Hematopoietic multipotent progenitor cell treated with erythropoietin and hydrocortisone succinate and interleukin-3 and kit ligand, for 8 days (in vitro differentiated cells): Measurements from ENCODE around the gene CEACAM4.

Source experiments
- DNase-seq: peaks from one replicate; pipeline ENCODE4 v3.0.0-alpha.2; 2015

The CEACAM4 gene

GRCh38 chr19:41616792-41617621, 9.9 kb downstream of the CEACAM4 start:
- peak; percentile 28 for DNase-seq

DNA sequence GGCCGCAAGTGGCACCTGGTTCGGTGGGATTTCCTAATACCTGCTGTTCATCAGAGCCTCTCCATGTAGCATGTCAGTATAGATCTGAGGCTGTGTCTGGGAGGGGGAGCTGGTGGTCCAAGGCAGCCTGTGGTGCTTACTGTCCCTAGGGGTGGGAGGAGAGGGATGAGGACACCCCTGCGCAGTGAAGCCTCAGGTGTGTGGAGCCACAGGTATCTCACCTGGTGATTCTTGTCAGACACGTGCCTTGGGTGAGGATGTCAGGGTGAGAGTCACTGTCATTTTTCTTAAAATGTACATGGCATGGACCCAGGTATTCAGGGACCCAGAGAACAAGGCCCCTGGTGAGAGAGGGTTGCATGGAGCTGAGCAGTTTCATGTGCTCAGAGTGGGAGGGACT, 11.7 kb downstream of the CEACAM4 start:
- no peak for DNase-seq

GRCh38 chr19:41612483-41612882, 14.4 kb downstream of the CEACAM4 start:
- DNase-seq = no peak

GRCh38 chr19:41610789-41611188, 16.1 kb downstream of the CEACAM4 start:
- no peak for DNase-seq

- no peak for DNase-seq
These were observed 19.2 kb downstream of the CEACAM4 start for GRCh38 chr19:41607668-41608067.

GRCh38 chr19:41606215-41606837, 20.5 kb downstream of the CEACAM4 start:
- DNase-seq = no peak

DNA sequence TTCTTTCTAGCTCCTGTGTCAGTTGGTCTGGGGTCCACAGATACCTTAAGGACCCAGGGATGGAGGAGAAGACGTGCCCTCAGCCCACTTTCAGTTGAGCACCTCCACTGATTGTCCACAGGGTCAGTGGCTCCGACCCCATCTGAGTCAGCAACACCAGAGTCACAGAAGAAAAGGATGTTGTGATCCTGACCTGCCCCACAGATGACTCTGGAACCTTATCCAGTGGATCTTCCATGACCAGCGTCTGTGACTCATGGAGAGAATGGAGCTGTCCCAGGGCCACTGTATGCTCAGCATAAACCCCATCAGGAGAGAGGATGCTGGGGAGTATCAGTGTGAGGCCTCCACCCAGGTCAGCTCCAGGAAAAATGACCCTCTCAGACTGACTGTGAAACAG, 22.0 kb downstream of the CEACAM4 start:
- no peak for DNase-seq

DNA sequence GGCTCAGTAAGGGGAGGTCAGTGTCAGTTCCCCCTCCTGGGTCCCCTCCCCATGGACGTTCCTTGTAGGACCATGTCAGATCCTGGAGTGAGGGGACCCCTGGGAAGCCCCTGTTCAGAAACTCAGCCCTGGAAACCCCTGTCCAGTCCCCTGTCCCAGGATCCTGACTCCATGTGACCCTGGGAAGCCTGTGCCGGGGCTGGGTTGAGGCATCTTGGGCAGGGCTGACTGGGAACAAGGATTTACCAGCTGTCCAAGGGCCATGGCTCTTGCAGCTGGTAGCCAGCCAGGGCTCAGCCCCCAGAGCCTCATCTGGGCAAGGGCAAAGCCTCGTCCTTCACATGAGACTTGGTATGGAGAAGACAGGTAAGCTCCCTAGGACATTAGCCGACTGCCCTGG, 25.1 kb downstream of the CEACAM4 start:
- DNase-seq = no peak

- DNase-seq = no peak
These were observed 27.5 kb downstream of the CEACAM4 start for GRCh38 chr19:41599175-41599966.

DNA sequence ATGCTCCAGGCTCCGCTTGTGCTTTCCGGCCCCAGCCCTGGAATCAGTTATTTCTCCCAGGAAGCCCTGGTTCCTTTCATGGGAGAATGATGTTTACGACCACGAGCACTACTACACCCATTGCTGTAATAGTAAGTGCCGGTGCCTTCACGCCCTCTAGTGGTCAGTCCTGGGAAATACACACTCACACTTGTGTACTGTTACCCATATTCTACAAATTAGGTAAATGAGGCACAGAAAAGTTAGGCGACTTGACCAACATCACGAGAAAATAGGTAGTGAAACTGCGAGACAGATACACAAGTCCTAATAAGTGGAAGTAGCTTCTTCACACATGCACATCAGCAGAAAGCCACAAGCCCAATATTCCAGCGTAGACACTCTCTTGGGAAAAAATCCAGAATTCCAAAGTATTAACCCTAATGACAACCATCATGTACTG, 29.3 kb downstream of the CEACAM4 start:
- DNase-seq = peak; percentile 71

- DNase-seq = no peak
These were observed 31.0 kb downstream of the CEACAM4 start for GRCh38 chr19:41595890-41596280.

GRCh38 chr19:41595258-41595889, 31.5 kb downstream of the CEACAM4 start:
- peak; percentile 80 for DNase-seq

- no peak for DNase-seq
These were observed 34.8 kb downstream of the CEACAM4 start for GRCh38 chr19:41591951-41592562.

DNA sequence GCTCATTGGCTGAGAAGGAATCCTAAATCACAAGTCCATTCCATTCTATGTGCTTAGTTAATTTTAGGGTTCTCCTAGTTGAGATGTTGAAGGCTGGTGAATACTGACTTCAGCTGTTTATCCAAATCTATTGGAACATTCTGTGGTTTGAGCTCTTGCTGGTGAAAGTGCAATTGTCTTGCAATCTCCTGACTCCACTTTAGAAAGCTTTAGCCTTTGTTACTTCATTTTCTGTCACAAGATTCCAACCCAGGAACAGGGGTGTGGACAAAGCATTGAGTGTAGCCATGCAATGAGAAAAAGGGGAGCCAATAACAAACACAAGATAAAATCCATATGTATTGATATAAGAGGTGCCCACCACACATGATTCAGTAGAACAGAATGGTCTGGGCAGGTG, 35.9 kb downstream of the CEACAM4 start:
- DNase-seq = no peak

DNA sequence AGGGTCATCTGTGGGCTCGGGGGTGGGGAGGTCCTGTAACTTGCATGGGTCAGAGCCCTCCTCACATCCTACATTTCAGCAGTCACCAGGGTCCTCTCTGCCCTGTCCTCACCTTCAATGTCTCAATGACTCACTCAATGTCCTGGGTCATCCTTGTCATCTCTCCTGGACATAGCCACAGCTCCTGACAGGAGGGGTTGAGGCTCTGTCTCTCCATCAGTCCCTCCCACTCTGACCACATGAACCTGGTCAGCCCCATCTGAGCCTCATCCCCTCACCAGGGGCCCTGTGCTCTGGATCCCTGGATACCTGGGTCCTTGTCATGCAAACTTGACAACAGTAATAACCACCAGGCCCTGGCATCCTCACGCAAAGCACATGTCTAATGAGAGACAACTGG, 37.5 kb downstream of the CEACAM4 start:
- DNase-seq = no peak

GRCh38 chr19:41588497-41589209, 38.2 kb downstream of the CEACAM4 start:
- DNase-seq = peak; percentile 22

- no peak for DNase-seq
These were observed 39.0 kb downstream of the CEACAM4 start for GRCh38 chr19:41587838-41588210.

- no peak for DNase-seq
These were observed 39.6 kb downstream of the CEACAM4 start for GRCh38 chr19:41587101-41587837.

- DNase-seq = no peak
These were observed 40.8 kb downstream of the CEACAM4 start for GRCh38 chr19:41586064-41586463.

DNA sequence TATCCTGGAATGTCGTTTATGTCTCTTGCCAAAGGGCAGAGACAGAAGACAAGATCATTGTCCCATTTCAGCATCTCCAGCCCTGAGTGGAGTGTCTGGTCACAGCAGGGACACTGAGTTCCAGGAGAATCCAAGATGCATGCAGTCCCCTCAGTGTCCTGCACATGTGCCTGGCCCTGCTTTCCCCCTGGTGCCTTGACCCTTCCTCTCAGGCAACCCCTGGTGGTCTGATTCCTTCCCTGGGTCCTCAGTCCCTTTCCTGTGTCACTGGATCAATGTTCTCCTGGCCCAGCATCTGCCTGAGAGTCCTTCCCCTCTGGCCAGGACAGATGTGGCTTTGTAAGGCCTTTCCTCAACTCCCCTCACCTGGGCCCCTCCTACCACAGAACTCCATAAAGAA, 41.9 kb downstream of the CEACAM4 start:
- DNase-seq = no peak

DNA sequence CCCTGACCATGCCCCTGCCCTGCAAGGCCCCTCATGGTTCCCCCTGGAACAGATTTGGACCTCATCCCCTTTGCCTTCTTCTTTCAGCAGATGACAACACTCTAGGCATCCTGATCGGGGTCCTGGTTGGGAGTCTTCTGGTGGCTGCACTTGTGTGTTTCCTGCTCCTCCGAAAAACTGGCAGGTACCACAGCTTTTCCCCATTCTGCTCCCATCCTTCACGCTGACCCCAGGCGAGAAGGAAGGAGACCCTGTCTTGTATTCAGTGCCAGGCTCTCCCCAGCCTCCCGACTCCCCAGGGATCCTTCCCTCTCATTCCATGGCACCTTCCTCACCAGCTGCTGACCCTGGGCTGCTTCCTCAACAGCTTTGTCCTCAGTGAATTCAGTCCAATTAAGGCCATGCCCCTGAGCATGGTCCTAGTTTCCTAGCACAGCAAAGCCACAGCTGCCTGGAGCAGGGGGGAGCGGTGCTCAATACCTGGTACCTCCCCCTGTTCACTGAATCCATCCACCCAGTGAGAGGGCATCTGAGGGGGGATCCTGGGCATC, 42.5 kb downstream of the CEACAM4 start:
- no peak for DNase-seq
